Neural cell (in vitro differentiated cells): Measurements from ENCODE around the gene TEX101. TPM values are rescaled to one million over a fixed set of nuclear protein-coding genes. Genes with fewer than 3 reads are reported as not detected.

Source experiments
- H2AFZ ChIP-seq: fragments of 200-600, 300-800 bp; sonication (generic), shearing (Covaris generic); 2 replicates; pipeline ENCODE4 v1.6.0; 2014; ENCODE audit warnings: low read depth, mild to moderate bottlenecking, antibody characterized with exemption, low read length, moderate library complexity
- H3F3A ChIP-seq: fragments of 200-600 bp; shearing (Covaris generic); 2 replicates; pipeline ENCODE4 v1.6.1; 2016; ENCODE audit warnings: mild to moderate bottlenecking, moderate library complexity, mixed read lengths, antibody characterized with exemption, low read length; ENCODE audit not compliant: insufficient read depth, poor library complexity, severe bottlenecking
- H3K27ac ChIP-seq: fragments of 200-600, 300-800 bp; sonication (generic), shearing (Covaris generic); 2 replicates; pipeline ENCODE4 v1.5.1; 2014; ENCODE audit warnings: mild to moderate bottlenecking, low read length, moderate library complexity
- H3K27me3 ChIP-seq: fragments of 300-800, 200-600 bp; sonication (generic), shearing (Covaris generic); 2 replicates; pipeline ENCODE4 v1.6.0; 2014; ENCODE audit warnings: mild to moderate bottlenecking, low read depth, low read length, moderate library complexity; ENCODE audit not compliant: insufficient read depth
- H3K36me3 ChIP-seq: fragments of 300-800, 200-600 bp; sonication (generic), shearing (Covaris generic); 2 replicates; pipeline ENCODE4 v1.5.1; 2014; ENCODE audit warnings: mild to moderate bottlenecking, antibody characterized with exemption, low read length, moderate library complexity; ENCODE audit not compliant: insufficient read depth
- H3K4me2 ChIP-seq: fragments of 300-800, 200-600 bp; sonication (generic), shearing (Covaris generic); 2 replicates; pipeline ENCODE4 v1.6.0; 2014; ENCODE audit warnings: mild to moderate bottlenecking, low read length
- H3K4me3 ChIP-seq: fragments of 300-800, 200-600 bp; sonication (generic), shearing (Covaris generic); 2 replicates; pipeline ENCODE4 v1.5.1; 2014; ENCODE audit warnings: mild to moderate bottlenecking, low read length, moderate library complexity
- H3K79me2 ChIP-seq: fragments of 200-600 bp; shearing (Covaris generic); replicated peaks from 2 replicates; pipeline ENCODE4 v1.6.0; 2014; ENCODE audit warnings: mild to moderate bottlenecking, low read length, moderate library complexity; ENCODE audit not compliant: insufficient read depth
- H3K9ac ChIP-seq: fragments of 300-800, 200-600 bp; sonication (generic), shearing (Covaris generic); 2 replicates; pipeline ENCODE4 v1.6.1; 2016; ENCODE audit warnings: mild to moderate bottlenecking, low read length, mixed read lengths
- H3K9me2 ChIP-seq: fragments of 200-600 bp; shearing (Covaris generic); 2 replicates; pipeline ENCODE4 v1.6.1; 2016; ENCODE audit warnings: mild to moderate bottlenecking, low read length, mixed read lengths; ENCODE audit not compliant: insufficient read depth
- H3K9me3 ChIP-seq: fragments of 200-600, 300-800 bp; sonication (generic), shearing (Covaris generic); 2 replicates; pipeline ENCODE4 v1.6.1; 2016; ENCODE audit warnings: mild to moderate bottlenecking, mixed run types, low read length, moderate library complexity, mixed read lengths
- H4K20me1 ChIP-seq: fragments of 200-600 bp; shearing (Covaris generic); 2 replicates; pipeline ENCODE4 v1.6.1; 2016; ENCODE audit warnings: mild to moderate bottlenecking, mixed run types; ENCODE audit not compliant: insufficient read depth
- EP300 ChIP-seq: fragments of 450-650 bp; conservative IDR thresholded peaks from 2 replicates; pipeline ENCODE4 v1.6.1; 2014; ENCODE audit warnings: antibody characterized with exemption, mild to moderate bottlenecking, moderate library complexity; ENCODE audit not compliant: poor library complexity, severe bottlenecking
- EZH2 ChIP-seq: fragments of 200-600, 300-800 bp; shearing (Covaris generic), sonication (generic); IDR thresholded peaks from 2 replicates; pipeline ENCODE4 v1.6.1; 2014; ENCODE audit warnings: antibody characterized with exemption, low read length, borderline replicate concordance, mild to moderate bottlenecking; ENCODE audit not compliant: insufficient read depth, poor library complexity, severe bottlenecking
- MXI1 ChIP-seq: fragments of 450-650 bp; conservative IDR thresholded peaks from 2 replicates; pipeline ENCODE4 v1.6.1; 2014; ENCODE audit warnings: antibody characterized with exemption, mild to moderate bottlenecking; ENCODE audit not compliant: poor library complexity, severe bottlenecking
- POLR2AphosphoS5 ChIP-seq: IDR thresholded peaks from 2 replicates; pipeline ENCODE4 v1.6.1; 2012
- RAD21 ChIP-seq: fragments of 450-650 bp; conservative IDR thresholded peaks from 2 replicates; pipeline ENCODE4 v1.6.1; 2014; ENCODE audit warnings: antibody characterized with exemption, mild to moderate bottlenecking, moderate library complexity
- SMC3 ChIP-seq: fragments of 450-650 bp; conservative IDR thresholded peaks from 2 replicates; pipeline ENCODE4 v1.6.1; 2014; ENCODE audit warnings: antibody characterized with exemption, mild to moderate bottlenecking, moderate library complexity; ENCODE audit not compliant: poor library complexity
- TAF1 ChIP-seq: IDR thresholded peaks from 2 replicates; pipeline ENCODE4 v1.6.1; 2012; ENCODE audit warnings: low read depth
- polyA plus RNA-seq: library from polyadenylated mRNA; depleted of rRNA; stranded (reverse); fragments of >200 nt; gene quantifications from 2 replicates; pipeline ENCODE4 v1.2.3, GENCODE V29; 2014
- TF ChIP-seq, protein P1 (sequence below): IDR thresholded peaks from 2 replicates; pipeline ENCODE4 v1.6.1; 2012; ENCODE audit warnings: borderline replicate concordance
- TF ChIP-seq, protein P2 (sequence below): fragments of 450-650 bp; IDR thresholded peaks from 2 replicates; pipeline ENCODE4 v1.5.1; 2014; ENCODE audit warnings: antibody characterized with exemption, mild to moderate bottlenecking, moderate library complexity; ENCODE audit not compliant: poor library complexity, severe bottlenecking

TEX101 gene
- polyA plus RNA-seq, 1 donor from 2014 or later: not detected

- H3K9me3 ChIP-seq: no peaks in the 10 kb centered on the region
- no peak overlapping the region for H3K4me2 ChIP-seq
- TF ChIP-seq TAF1 (no peak), EZH2 (no peak), SMC3 (no peak), POLR2AphosphoS5 (no peak), EP300 (no peak), RAD21 (no peak), MXI1 (no peak)
- TF ChIP-seq, protein P1, sequence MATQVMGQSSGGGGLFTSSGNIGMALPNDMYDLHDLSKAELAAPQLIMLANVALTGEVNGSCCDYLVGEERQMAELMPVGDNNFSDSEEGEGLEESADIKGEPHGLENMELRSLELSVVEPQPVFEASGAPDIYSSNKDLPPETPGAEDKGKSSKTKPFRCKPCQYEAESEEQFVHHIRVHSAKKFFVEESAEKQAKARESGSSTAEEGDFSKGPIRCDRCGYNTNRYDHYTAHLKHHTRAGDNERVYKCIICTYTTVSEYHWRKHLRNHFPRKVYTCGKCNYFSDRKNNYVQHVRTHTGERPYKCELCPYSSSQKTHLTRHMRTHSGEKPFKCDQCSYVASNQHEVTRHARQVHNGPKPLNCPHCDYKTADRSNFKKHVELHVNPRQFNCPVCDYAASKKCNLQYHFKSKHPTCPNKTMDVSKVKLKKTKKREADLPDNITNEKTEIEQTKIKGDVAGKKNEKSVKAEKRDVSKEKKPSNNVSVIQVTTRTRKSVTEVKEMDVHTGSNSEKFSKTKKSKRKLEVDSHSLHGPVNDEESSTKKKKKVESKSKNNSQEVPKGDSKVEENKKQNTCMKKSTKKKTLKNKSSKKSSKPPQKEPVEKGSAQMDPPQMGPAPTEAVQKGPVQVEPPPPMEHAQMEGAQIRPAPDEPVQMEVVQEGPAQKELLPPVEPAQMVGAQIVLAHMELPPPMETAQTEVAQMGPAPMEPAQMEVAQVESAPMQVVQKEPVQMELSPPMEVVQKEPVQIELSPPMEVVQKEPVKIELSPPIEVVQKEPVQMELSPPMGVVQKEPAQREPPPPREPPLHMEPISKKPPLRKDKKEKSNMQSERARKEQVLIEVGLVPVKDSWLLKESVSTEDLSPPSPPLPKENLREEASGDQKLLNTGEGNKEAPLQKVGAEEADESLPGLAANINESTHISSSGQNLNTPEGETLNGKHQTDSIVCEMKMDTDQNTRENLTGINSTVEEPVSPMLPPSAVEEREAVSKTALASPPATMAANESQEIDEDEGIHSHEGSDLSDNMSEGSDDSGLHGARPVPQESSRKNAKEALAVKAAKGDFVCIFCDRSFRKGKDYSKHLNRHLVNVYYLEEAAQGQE: no peak
- TF ChIP-seq, protein P2, sequence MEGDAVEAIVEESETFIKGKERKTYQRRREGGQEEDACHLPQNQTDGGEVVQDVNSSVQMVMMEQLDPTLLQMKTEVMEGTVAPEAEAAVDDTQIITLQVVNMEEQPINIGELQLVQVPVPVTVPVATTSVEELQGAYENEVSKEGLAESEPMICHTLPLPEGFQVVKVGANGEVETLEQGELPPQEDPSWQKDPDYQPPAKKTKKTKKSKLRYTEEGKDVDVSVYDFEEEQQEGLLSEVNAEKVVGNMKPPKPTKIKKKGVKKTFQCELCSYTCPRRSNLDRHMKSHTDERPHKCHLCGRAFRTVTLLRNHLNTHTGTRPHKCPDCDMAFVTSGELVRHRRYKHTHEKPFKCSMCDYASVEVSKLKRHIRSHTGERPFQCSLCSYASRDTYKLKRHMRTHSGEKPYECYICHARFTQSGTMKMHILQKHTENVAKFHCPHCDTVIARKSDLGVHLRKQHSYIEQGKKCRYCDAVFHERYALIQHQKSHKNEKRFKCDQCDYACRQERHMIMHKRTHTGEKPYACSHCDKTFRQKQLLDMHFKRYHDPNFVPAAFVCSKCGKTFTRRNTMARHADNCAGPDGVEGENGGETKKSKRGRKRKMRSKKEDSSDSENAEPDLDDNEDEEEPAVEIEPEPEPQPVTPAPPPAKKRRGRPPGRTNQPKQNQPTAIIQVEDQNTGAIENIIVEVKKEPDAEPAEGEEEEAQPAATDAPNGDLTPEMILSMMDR: no peak
- no peaks in the 10 kb centered on the region for H4K20me1 ChIP-seq
- no peak overlapping the region for H2AFZ ChIP-seq
- no peak overlapping the region for H3K9ac ChIP-seq
- H3K27ac ChIP-seq: no peak overlapping the region
- H3F3A ChIP-seq: no peaks in the 10 kb centered on the region
- H3K36me3 ChIP-seq: no peaks in the 10 kb centered on the region
- no peaks in the 10 kb centered on the region for H3K9me2 ChIP-seq
- no peaks in the 10 kb centered on the region for H3K27me3 ChIP-seq
- no peaks in the 10 kb centered on the region for H3K79me2 ChIP-seq
- H3K4me3 ChIP-seq: no peak overlapping the region
Measured at GRCh38 chr19:43438291-43439031, 23.8 kb downstream of the TEX101 start.

- Histone ChIP-seq H3K36me3 (no peaks in the 10 kb centered on the region), H3K9ac (no peak overlapping the region), H3K79me2 (no peaks in the 10 kb centered on the region), H2AFZ (no peak overlapping the region), H3K27ac (no peak overlapping the region), H3K4me3 (no peak overlapping the region), H3F3A (no peaks in the 10 kb centered on the region), H3K27me3 (no peaks in the 10 kb centered on the region), H3K9me2 (no peaks in the 10 kb centered on the region), H3K9me3 (no peaks in the 10 kb centered on the region), H4K20me1 (no peaks in the 10 kb centered on the region), H3K4me2 (no peak overlapping the region)
- no peak for TF ChIP-seq EP300
- no peak for TF ChIP-seq POLR2AphosphoS5
- TF ChIP-seq SMC3: no peak
- no peak for TF ChIP-seq TAF1
- no peak for TF ChIP-seq RAD21
- no peak for TF ChIP-seq EZH2
- TF ChIP-seq MXI1: no peak
- TF ChIP-seq, protein P2: no peak
- TF ChIP-seq, protein P1: no peak
Measured at GRCh38 chr19:43439032-43439708, 24.5 kb downstream of the TEX101 start.
